GM18519 (cell line): ENCODE data around the gene ACER1.
"Not testable (repeated sequence)": the region's sequence is repeated elsewhere in the genome, so short reads cannot be mapped to it uniquely, and the experiment has no call there.

ENCODE experiments used
- ATAC-seq: cut with Tn5 transposase; IDR thresholded peaks from one replicate; pipeline ENCODE4 v1.9.1; 2021; ENCODE audit warnings: mild to moderate bottlenecking, moderate library complexity; ENCODE audit not compliant: unreplicated experiment, low FRiP score

The ACER1 gene

DNA sequence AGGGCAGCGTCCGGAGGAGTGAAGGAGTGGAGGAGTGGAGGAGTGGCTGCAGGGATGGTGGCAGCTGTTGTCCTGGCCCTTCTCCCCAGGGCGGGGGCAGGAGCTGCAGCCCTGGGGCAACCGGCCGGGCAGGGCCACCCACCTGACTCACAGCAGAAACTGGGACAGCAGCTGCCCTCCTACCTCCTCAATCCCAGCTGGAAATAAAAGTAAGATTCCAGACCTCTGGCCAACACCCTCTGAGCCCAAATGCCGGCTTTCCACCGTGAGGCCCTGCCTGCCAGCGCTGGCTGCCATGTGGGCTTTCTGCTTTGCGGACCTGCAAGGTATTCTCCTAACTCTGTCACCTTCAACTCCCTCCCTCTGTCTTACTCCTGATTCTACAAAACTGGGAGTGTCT lies 24.6 kb upstream of the ACER1 start:
- ATAC-seq, result no peak

DNA sequence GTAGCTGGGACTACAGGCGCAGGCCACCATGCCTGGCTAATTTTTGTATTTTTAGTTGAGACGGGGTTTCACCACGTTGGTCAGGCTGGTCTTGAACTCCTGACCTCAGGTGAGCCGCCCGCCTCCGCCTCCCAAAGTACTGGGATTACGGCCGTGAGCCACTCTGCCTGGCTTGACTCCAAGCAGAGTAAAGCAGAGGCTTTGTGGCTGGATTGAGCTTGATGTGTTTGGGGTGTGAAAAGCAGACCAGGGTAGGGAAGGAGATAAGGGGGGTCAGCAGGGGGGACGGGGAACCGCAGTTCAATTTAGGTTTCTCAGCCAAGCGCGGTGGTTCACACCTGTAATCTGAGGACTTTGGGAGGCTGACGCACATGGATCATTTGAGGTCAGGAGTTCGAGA lies 23.8 kb upstream of the ACER1 start:
- ATAC-seq, result no peak

GRCh38 chr19:6355321-6356040 lies 22.1 kb upstream of the ACER1 start:
- ATAC-seq, result not testable (repeated sequence)

GRCh38 chr19:6354098-6354674 lies 20.8 kb upstream of the ACER1 start:
- ATAC-seq, result no peak

GRCh38 chr19:6352381-6353165 lies 19.2 kb upstream of the ACER1 start:
- ATAC-seq, result no peak

GRCh38 chr19:6350688-6351087 lies 17.3 kb upstream of the ACER1 start:
- no peak for ATAC-seq

DNA sequence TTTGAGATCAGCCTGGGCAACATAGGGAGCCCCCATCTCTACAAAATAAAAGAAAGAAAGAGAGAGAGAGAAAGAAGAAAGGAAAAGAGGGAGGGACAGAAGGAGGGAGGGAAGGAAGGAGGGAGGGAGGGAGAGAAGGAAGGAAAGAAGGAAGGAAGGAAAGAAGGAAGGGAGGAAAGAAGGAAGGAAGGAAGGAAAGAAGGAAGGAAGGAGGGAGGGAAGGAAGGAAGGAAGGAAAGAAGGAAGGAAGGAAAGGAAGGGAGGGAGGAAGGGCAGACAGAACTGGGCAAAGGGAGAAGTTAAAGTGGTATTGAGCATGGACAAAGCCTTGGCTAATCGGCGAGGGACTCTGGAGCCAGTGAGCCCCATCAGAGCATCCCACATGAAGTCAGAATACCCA lies 15.9 kb upstream of the ACER1 start:
- not testable (repeated sequence) for ATAC-seq

DNA sequence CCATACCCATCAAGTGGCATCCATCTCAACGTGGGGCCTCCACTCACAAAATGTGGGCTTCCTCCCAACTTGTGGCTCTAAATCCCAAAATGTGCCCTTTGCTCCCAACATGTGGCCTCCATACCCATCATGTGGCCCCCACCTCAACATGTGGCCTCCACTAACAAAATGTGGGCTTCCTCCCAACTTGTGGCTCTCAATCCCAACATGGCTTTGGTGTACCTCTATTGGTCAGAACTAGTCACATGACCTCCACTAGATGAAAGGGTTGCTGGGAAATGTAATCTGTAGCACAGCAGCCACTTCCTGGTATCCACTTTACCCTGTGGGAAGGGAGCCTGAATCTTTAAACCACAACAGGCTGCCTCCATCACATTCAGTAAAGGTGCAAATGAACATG lies 10.1 kb upstream of the ACER1 start:
- ATAC-seq, result no peak

GRCh38 chr19:6340493-6341201 lies 7.2 kb upstream of the ACER1 start:
- ATAC-seq, result no peak

- no peak for ATAC-seq
Measured at GRCh38 chr19:6334490-6335285, 1.3 kb upstream of the ACER1 start.

GRCh38 chr19:6326815-6327214 lies 6.6 kb downstream of the ACER1 start:
- no peak for ATAC-seq

DNA sequence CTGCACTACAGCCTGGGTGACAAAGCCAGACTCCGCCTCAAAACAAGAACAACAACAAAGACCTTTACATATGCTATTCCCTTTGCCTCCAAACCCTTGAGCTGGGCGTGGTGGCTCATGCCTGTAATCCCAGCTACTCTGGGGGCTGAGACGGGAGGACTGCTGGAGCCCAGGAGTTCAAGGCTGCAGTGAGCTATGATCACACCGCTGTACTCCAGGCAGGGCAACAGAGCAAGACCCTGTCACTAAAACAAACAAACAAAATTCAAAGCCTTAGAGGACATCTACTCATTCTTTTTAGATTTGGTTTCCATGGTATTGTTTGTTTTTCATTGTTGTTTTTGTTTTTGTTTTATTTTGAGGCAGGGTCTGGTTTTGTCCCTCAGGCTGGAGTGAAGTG lies 7.8 kb downstream of the ACER1 start:
- no peak for ATAC-seq

DNA sequence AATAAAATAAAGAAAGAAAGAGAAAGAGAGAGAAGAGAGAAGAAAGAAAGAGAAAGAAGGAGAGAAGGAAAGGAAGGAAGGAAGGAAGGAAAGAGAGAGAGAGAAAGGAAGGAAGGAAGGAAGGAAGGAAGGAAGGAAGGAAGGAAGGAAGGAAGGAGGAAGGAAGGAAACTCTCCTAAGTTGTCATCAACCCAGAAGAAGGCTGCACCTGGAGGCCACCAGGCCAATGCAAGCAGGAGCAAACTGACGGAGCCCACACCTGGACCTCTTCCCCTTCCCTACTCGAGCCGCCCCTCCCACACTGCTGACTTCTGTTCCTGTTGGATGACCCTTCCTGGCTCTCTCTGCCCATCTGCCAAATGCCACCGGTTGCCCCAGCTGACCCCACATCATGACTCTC lies 8.7 kb downstream of the ACER1 start:
- ATAC-seq, result no peak

- no peak for ATAC-seq
Measured at GRCh38 chr19:6322284-6322683, 11.1 kb downstream of the ACER1 start.

DNA sequence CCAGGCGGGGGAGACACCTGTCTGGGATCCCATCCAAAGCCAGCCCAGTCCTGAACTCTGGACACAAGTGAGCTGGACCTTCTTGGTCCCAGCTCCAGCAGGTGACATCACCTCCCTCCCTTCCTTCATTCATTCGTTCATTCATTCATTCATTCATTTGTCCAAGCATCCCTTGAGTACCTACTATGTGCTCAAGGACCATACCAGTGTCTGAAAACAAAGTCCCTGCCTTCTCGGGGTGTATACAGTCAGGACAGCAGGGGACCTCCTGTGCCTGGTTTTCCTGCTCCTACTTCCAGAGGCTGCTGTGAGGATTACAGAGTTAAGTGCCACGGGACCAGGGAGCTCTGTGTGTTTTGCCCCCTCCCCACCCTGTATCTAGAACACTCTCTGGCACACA lies 14.0 kb downstream of the ACER1 start:
- ATAC-seq, result no peak

GRCh38 chr19:6318772-6319171 lies 14.6 kb downstream of the ACER1 start:
- no peak for ATAC-seq

- ATAC-seq, result not testable (repeated sequence)
Measured at GRCh38 chr19:6315646-6316045, 17.8 kb downstream of the ACER1 start.

- no peak for ATAC-seq
Measured at GRCh38 chr19:6313398-6313969, 19.9 kb downstream of the ACER1 start.

DNA sequence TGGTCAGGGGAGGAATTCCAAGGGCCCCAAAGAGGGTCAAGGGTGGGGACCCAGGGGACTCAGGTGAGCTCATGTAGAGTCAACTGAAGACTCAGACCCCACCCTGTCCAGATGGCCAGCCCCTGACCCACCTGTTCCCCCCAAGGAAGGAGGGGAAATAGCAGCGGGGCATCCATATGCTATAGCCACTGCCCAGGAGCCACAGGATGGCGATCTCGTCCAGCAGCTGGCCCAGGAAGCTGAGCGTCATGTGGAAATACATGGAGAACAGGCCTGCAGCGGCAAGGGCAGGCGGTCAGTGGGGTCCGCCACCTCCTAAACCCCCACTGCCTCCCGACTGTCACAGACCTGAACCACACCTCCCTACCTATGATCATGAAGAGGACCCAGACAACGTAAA lies 21.4 kb downstream of the ACER1 start:
- no peak for ATAC-seq

DNA sequence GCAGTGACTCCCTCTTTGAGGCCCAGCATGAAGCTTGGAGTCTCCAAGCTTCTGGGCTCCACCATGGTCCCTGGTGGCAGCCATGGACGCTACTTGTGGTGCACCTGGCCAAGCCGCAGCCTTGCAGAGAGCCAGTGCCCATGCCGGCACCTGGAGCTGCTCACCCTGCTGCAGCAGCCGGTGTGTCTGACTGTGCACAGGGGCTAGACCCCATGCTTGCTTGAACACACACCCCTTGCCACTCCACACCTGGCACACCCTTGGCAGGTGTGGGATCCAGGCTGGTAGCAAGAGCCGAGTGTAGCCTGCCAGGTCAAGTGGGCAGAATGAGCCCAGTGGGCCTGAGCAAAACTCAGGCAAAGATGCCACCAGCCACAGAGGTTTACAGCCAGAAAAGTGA lies 35.0 kb downstream of the ACER1 start:
- ATAC-seq, result no peak
